HG03571 (cell line): ENCODE measurements around the gene EDN1.
"Not testable (repeated sequence)": the region's sequence is repeated elsewhere in the genome, so short reads cannot be mapped to it uniquely, and the experiment has no call there.

Source experiments
- ATAC-seq: cut with Tn5 transposase; IDR thresholded peaks from one replicate; pipeline ENCODE4 v1.9.1; 2021; ENCODE audit not compliant: unreplicated experiment

EDN1 gene

GRCh38 chr6:12293931-12294807 is 4.0 kb downstream of the EDN1 start:
- no peak for ATAC-seq

- no peak for ATAC-seq
These were observed 4.8 kb downstream of the EDN1 start for GRCh38 chr6:12294851-12295536.

GRCh38 chr6:12295558-12296254 is 5.5 kb downstream of the EDN1 start:
- no peak for ATAC-seq

- ATAC-seq: no peak
These were observed 6.1 kb downstream of the EDN1 start for GRCh38 chr6:12296255-12296573.

- no peak for ATAC-seq
These were observed 6.4 kb downstream of the EDN1 start for GRCh38 chr6:12296604-12297003.

GRCh38 chr6:12297363-12298016 is 7.3 kb downstream of the EDN1 start:
- no peak for ATAC-seq

GRCh38 chr6:12298017-12298978 is 8.1 kb downstream of the EDN1 start:
- no peak for ATAC-seq

DNA sequence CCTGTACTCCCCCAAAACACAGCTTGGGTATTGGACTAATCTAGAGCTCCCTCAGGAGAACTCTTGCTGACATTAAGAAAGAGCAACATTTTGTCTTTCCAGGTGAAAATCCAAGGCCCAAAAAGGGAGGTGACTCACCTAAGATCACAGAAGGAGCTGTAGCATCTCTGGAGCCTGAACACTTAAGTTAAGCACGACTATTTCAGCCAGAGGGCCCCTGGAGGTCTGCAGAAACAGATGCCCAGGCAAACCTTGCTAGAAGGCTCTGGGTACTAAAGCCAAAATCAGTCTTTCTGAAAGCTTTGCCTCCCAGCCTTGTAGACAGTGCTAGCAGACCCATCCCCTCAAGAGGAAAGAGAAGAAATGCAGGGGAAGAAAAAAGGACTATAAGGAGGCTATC is 8.8 kb downstream of the EDN1 start:
- ATAC-seq: no peak

DNA sequence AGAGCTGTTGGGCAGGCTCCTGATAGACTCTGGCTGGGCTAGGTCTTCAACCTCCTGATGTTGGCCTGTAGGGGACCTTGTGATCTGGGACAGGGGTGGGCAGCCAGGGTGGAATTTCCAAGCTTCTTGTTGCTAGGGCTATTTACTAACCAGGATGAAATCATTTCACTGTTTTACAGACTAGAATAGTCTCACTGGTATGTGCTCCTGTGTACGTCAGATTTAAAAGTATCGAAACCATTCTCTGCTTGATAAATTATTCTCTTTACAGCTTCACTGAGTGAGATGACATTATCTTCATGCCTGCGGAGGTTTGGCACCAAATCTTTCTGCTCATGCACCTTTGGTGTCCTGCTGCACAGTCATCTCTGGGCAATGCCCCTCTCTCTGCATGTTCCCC is 10.9 kb downstream of the EDN1 start:
- ATAC-seq: no peak

DNA sequence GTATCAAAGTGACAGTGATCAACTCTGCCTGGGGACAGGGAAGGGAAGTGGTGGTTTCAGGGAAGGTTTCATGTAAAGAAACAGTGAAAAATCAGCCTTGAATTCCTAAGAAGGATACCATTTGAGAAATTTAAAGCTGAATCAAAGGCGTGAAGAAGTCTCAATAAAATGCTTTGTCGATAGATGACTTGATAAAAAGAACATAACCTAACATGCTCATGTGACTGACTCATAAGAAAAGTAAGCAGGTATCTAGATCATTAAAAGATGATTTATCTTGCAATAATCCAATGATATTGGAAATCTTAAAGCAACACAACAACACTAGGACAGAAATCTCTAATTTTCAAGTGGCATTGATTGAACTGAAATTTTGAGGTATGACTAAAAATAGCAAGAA is 14.3 kb downstream of the EDN1 start:
- ATAC-seq: no peak

GRCh38 chr6:12309070-12309469 is 18.9 kb downstream of the EDN1 start:
- ATAC-seq: no peak

- no peak for ATAC-seq
These were observed 20.9 kb downstream of the EDN1 start for GRCh38 chr6:12311106-12311505.

DNA sequence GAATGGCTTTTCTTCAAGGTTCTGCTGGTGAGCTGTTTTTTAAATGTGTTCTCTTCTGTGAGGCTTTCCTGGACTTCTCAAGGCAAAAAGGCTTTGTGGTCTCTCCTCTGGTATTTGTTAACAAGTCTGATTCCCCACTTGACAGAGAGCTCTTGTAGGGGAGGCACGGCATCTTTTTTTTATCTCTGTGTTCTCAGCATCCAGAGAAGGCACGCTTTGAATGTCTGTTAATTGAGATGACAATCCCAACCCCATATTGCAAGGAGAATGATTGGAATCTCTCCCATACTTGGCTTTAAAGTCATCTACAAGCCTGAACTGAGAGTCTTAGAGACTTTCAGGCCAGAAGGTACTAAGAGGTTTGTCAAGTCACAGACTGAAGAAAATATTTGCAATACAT is 22.6 kb downstream of the EDN1 start:
- ATAC-seq: no peak

- no peak for ATAC-seq
These were observed 23.3 kb downstream of the EDN1 start for GRCh38 chr6:12313306-12313991.

DNA sequence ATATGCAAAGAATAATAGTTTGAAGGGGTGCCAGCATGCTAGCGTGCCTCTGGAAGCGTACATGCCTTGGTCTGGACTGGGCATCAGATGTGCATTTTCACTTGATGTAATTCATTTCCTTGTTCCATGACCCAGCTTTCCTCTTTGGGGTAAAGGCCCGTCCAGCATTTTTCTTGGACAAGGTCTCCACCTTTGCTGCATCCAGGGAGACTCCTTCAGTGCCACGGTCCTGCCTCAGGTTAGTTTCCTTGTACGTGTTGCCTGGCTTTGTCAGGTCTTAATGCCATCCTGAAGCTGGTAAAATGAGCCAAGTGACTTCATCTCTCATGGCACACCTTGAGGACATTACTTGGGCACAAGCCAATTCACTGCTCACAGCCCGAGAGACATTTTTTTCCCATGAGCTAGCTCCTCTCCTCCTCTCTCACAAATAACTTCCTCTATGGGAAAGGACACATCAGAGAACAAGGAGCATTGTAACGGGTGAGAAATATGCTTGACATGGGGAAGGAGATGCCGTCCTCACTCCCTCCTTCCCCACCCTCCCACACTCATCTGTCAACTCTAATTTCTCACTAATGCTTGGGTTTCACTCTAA is 23.9 kb downstream of the EDN1 start:
- ATAC-seq: no peak

DNA sequence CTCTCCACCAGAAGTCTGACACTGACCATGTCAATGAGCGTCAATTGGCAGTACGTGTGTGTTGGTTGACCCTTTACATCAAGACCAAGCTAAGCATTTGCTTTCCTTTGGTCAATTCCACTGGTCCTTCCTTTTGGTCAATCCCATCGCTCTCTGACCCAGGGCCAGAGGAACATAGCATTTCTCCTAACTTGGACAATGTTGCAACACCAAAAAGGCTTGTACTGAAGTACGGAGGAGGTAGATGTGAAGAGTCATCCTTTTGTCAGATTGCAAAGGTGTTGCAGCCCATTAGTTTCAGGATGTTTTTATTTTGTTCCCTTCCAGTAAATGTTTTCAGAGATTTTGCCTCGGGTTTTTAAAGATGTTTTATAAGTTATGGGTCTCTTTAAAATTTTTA is 24.6 kb downstream of the EDN1 start:
- ATAC-seq: no peak

DNA sequence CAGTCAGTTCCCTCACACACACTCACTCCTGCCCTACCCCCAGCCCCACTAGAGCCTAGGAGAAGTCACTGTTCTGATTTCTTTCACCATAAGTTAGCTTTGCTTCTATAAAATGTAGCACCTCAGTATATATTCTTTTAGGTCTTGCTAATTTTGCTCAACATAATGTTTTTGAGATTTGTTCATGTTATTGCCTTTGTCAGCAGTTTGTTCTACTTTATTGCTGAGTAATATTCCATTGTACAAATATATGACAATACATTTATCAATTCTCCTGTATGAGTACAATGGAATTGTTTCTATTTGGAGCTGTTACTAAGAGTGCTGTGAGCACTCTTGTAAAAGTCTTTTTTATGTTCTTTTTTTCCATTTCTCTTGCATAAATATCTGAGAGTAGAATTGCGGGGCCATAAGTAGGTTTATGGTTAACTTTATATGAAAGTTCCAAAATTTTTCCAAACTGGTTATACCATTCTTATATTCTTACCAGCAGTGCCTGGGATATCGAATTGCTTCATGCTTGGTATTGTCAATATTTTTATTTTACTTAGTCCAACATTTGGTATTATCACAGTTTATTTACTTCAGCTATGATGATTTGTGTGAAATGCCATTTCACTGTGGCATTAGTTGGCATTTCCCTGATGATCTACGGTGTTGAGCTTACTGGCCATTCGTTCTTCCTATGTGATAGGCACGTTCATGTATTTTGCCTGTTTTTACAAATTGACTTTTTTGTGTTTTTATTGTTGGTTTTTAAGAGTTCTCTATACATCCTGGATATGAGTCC is 25.3 kb downstream of the EDN1 start:
- ATAC-seq: no peak

- no peak for ATAC-seq
These were observed 28.6 kb downstream of the EDN1 start for GRCh38 chr6:12318749-12319148.

DNA sequence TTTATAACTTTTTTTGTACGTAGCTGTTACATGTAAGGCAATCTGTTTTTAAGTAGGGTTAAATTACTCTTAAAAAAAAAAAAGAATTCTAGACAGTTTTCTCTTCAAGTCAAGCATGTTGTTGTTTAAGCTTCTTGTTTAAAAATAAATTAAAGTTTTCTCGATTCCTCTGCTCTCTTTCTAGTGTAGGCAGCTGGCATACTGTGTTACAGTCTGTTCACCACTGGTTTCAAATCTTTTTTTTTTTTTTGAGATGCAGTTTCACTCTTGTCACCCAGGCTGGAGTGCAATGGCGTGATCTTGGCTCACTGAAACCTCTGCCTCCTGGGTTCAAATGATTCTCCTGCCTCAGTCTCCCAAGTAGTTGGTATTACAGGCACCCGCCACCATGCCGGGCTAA is 29.9 kb downstream of the EDN1 start:
- not testable (repeated sequence) for ATAC-seq
